ENCODE results near the gene FRMD4B. TPM values are rescaled to one million over a fixed set of nuclear protein-coding genes. Genes with fewer than 3 reads are reported as not detected.

FRMD4B gene
- total and polyA plus RNA-seq, 4 donors: 16.6 to 96.4 (median 39.0) TPM

DNA sequence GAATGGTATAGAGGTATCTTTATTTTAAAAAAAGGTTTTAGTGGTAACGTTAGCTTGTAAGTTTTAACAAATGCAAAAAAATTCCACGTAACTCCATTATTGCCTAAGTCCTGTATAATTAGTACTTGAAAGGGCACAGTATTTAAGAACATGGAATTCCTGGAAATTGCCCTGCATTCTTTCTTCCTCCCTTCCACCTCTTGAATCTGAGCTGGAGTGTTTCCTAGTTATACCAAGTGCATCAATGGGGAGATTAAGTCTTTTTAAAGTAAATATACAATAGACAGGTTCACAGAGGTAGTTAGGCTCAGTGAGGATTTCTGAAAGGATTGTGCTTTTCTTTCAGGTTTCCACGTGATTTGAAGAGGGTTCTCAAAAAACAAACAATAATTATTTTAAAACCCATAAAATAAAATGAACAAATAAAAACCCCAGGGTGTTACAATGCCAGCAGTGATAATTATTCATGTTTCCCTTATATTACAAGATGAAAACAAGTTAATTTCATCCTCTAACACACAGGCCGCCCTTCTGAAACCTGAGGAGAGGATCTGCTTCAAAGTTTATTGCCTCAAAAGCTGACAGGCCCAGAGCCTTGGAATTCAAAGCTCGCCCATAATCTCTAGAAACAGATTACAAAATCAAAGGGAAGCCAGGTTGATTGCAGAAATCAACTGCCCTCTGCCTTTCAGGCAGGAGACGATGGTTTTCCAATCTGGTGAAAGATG is 134.6 kb downstream of the FRMD4B start:
- Histone ChIP-seq H3K9me3 (ENCODE audit: control insufficient read depth in 4 of 4, insufficient read depth in 3 of 4, low read length in 3 of 4) (no peaks in the 10 kb centered on the region), H3K4me1 (ENCODE audit: control insufficient read depth in 5 of 5, insufficient read depth in 5 of 5, low read length in 5 of 5) (peaks cover 0 to 16% (median 3%) of the 10 kb centered on the region in 5 donors), H3K27ac (ENCODE audit: low read depth in 1 of 2, low read length in 1 of 2) (no peak overlapping the region), H3K4me3 (no peak overlapping the region), H3K9ac (ENCODE audit: insufficient read depth in 1 of 2, low read length in 2 of 2) (no peak overlapping the region), H3K27me3 (ENCODE audit: control insufficient read depth in 3 of 3, insufficient read depth in 3 of 3, low read length in 2 of 3) (no peaks in the 10 kb centered on the region), H3K36me3 (ENCODE audit: control insufficient read depth in 4 of 4, insufficient read depth in 4 of 4, low read length in 4 of 4) (peaks cover 0 to 22% (median 2%) of the 10 kb centered on the region in 4 donors)
- TF ChIP-seq, protein P1, sequence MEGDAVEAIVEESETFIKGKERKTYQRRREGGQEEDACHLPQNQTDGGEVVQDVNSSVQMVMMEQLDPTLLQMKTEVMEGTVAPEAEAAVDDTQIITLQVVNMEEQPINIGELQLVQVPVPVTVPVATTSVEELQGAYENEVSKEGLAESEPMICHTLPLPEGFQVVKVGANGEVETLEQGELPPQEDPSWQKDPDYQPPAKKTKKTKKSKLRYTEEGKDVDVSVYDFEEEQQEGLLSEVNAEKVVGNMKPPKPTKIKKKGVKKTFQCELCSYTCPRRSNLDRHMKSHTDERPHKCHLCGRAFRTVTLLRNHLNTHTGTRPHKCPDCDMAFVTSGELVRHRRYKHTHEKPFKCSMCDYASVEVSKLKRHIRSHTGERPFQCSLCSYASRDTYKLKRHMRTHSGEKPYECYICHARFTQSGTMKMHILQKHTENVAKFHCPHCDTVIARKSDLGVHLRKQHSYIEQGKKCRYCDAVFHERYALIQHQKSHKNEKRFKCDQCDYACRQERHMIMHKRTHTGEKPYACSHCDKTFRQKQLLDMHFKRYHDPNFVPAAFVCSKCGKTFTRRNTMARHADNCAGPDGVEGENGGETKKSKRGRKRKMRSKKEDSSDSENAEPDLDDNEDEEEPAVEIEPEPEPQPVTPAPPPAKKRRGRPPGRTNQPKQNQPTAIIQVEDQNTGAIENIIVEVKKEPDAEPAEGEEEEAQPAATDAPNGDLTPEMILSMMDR (IDR thresholded peaks at IDR 0.05; ENCODE audit: control extremely low read depth, extremely low read depth): no peak
- DNase-seq (peak in 1 of 3 donors; percentile 26), ATAC-seq (ENCODE audit: insufficient read depth, low FRiP score) (no peak)
- WGBS, 2 donors: 71 to 77% methylated on average over 6 of the region's 6 CpGs

DNA sequence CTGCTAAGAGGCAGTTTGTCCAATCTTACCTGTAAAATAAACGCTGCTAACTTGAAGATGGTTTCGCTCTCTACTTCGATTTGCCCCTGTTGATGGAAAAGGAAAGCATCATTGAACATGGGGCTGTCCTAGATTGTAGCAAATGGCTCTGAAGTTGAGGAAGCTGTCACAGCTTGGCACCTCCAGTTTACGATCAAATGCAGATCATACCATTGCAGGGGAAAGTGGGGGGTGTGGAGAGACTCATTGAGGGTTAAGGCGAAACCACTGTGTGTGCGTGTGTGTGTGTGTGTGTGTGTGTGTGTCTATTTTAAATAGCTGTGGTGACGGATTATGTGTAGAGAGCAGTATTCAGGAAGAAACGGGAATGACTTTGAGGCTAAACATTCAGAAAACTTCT is 135.9 kb downstream of the FRMD4B start:
- H3K27ac ChIP-seq (ENCODE audit: low read depth in 1 of 2, low read length in 1 of 2): peak overlapping the region in 1 of 2 donors; percentile 63
- no peaks in the 10 kb centered on the region for H3K27me3 ChIP-seq (ENCODE audit: control insufficient read depth in 3 of 3, insufficient read depth in 3 of 3, low read length in 2 of 3)
- H3K9me3 ChIP-seq (ENCODE audit: control insufficient read depth in 4 of 4, insufficient read depth in 3 of 4, low read length in 3 of 4): no peaks in the 10 kb centered on the region
- ATAC-seq (ENCODE audit: insufficient read depth, low FRiP score) (no peak), DNase-seq (peak; percentile 46 to 78 (median 68))
- H3K36me3 ChIP-seq (ENCODE audit: control insufficient read depth in 4 of 4, insufficient read depth in 4 of 4, low read length in 4 of 4): peaks cover 0 to 22% (median 2%) of the 10 kb centered on the region in 4 donors
- no peak overlapping the region for H3K4me3 ChIP-seq
- H3K9ac ChIP-seq (ENCODE audit: insufficient read depth in 1 of 2, low read length in 2 of 2): peak overlapping the region in 1 of 2 donors; percentile 38
- 77 to 80% methylated on average over 8 of the region's 8 CpGs for WGBS, 2 donors
- H3K4me1 ChIP-seq (ENCODE audit: control insufficient read depth in 5 of 5, insufficient read depth in 5 of 5, low read length in 5 of 5): peaks cover 0 to 16% (median 3%) of the 10 kb centered on the region in 5 donors
- TF ChIP-seq, protein P1 (IDR thresholded peaks at IDR 0.05; ENCODE audit: control extremely low read depth, extremely low read depth): no peak

DNA sequence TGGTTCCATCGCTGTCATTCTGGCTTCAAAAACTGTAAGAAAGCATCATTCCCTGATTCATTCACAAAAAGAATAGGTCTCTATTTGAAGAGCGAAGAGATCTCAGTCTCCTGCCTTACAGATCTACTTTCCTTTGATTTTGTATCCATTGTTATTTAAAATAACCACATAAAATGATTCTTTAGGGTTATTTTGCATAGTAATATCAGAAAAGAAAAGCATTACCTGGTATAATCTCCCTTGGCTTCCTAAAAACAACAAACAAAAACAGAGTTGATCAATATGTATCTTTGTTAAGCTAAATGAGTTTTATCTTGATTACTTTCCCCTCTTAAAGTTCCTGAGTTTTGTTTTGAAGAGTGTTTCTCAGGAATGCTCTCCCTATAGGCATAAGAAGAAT is 136.9 kb downstream of the FRMD4B start:
- no peak overlapping the region for H3K27ac ChIP-seq (ENCODE audit: low read depth in 1 of 2, low read length in 1 of 2)
- peaks cover 0 to 22% (median 2%) of the 10 kb centered on the region in 4 donors for H3K36me3 ChIP-seq (ENCODE audit: control insufficient read depth in 4 of 4, insufficient read depth in 4 of 4, low read length in 4 of 4)
- peaks cover 0 to 16% (median 3%) of the 10 kb centered on the region in 5 donors for H3K4me1 ChIP-seq (ENCODE audit: control insufficient read depth in 5 of 5, insufficient read depth in 5 of 5, low read length in 5 of 5)
- H3K4me3 ChIP-seq: no peak overlapping the region
- no peak for ATAC-seq (ENCODE audit: insufficient read depth, low FRiP score)
- TF ChIP-seq, protein P1 (IDR thresholded peaks at IDR 0.05; ENCODE audit: control extremely low read depth, extremely low read depth): no peak
- H3K9ac ChIP-seq (ENCODE audit: insufficient read depth in 1 of 2, low read length in 2 of 2): peak overlapping the region in 1 of 2 donors; percentile 23
- H3K27me3 ChIP-seq (ENCODE audit: control insufficient read depth in 3 of 3, insufficient read depth in 3 of 3, low read length in 2 of 3): no peaks in the 10 kb centered on the region
- H3K9me3 ChIP-seq (ENCODE audit: control insufficient read depth in 4 of 4, insufficient read depth in 3 of 4, low read length in 3 of 4): no peaks in the 10 kb centered on the region
- no peak for DNase-seq
- 92 to 93% methylated on average over 2 of the region's 2 CpGs for WGBS, 2 donors
